Measurements from ENCODE around the gene SAMD13. TPM values are rescaled to one million over a fixed set of nuclear protein-coding genes. Genes with fewer than 3 reads are reported as not detected.

SAMD13 gene
- total RNA-seq, 1 donor from 2014 or later, result 0.93 TPM

GRCh38 chr1:84307398-84307797 is 5.9 kb downstream of the SAMD13 start:
- no peak overlapping the region for H3K9ac ChIP-seq (ENCODE audit: low read length)
- H3K4me1 ChIP-seq (ENCODE audit: insufficient read depth, low read length), result peaks cover 5% of the 10 kb centered on the region
- no peak for TF ChIP-seq EZH2 (IDR thresholded peaks at IDR 0.05; ENCODE audit: insufficient read depth, low read length)
- no peak for TF ChIP-seq CTCF (IDR thresholded peaks at IDR 0.05; ENCODE audit: insufficient read depth, low read depth, low read length)
- no peak overlapping the region for H2AFZ ChIP-seq (ENCODE audit: low read depth, low read length)
- no peaks in the 10 kb centered on the region for H3K36me3 Mint-ChIP-seq (ENCODE audit: low read depth, unreplicated experiment)
- no peaks in the 10 kb centered on the region for H3K36me3 ChIP-seq (ENCODE audit: insufficient read depth, low read length)
- H3K4me1 Mint-ChIP-seq (ENCODE audit: low read depth, unreplicated experiment), result peaks cover 14% of the 10 kb centered on the region
- no peak overlapping the region for H3K4me3 Mint-ChIP-seq (ENCODE audit: unreplicated experiment)
- no peaks in the 10 kb centered on the region for H4K20me1 ChIP-seq (ENCODE audit: insufficient read depth, low read length)
- no peak for FAIRE-seq
- H3K9me3 Mint-ChIP-seq (ENCODE audit: unreplicated experiment), result peaks cover 2% of the 10 kb centered on the region
- no peaks in the 10 kb centered on the region for H3K9me3 ChIP-seq (ENCODE audit: insufficient read depth, low read depth, low read length)
- no peak overlapping the region for H3K27ac Mint-ChIP-seq (ENCODE audit: unreplicated experiment)
- H3K27me3 Mint-ChIP-seq (ENCODE audit: low read depth, unreplicated experiment), result no peaks in the 10 kb centered on the region
- no peak for DNase-seq (ENCODE audit: low read depth)
- H3K4me2 ChIP-seq (ENCODE audit: low read length), result no peak overlapping the region
- H3K79me2 ChIP-seq (ENCODE audit: insufficient read depth, low read length), result no peaks in the 10 kb centered on the region
- H3K27me3 ChIP-seq (ENCODE audit: insufficient read depth, low read length), result no peaks in the 10 kb centered on the region
- H3K27ac ChIP-seq (ENCODE audit: low read depth, low read length), result no peak overlapping the region
- no peak overlapping the region for H3K4me3 ChIP-seq (ENCODE audit: insufficient read depth, low read depth, low read length)

GRCh38 chr1:84311296-84311695 is 9.8 kb downstream of the SAMD13 start:
- H3K4me3 ChIP-seq (ENCODE audit: insufficient read depth, low read depth, low read length), result no peak overlapping the region
- no peak for FAIRE-seq
- H3K4me1 Mint-ChIP-seq (ENCODE audit: low read depth, unreplicated experiment), result no peaks in the 10 kb centered on the region
- no peaks in the 10 kb centered on the region for H3K36me3 ChIP-seq (ENCODE audit: insufficient read depth, low read length)
- H3K4me3 Mint-ChIP-seq (ENCODE audit: unreplicated experiment), result no peak overlapping the region
- H3K4me2 ChIP-seq (ENCODE audit: low read length), result no peak overlapping the region
- H3K27me3 ChIP-seq (ENCODE audit: insufficient read depth, low read length), result no peaks in the 10 kb centered on the region
- no peak overlapping the region for H3K27ac ChIP-seq (ENCODE audit: low read depth, low read length)
- H2AFZ ChIP-seq (ENCODE audit: low read depth, low read length), result no peak overlapping the region
- DNase-seq (ENCODE audit: low read depth), result no peak
- no peak overlapping the region for H3K9ac ChIP-seq (ENCODE audit: low read length)
- no peaks in the 10 kb centered on the region for H3K27me3 Mint-ChIP-seq (ENCODE audit: low read depth, unreplicated experiment)
- H3K9me3 ChIP-seq (ENCODE audit: insufficient read depth, low read depth, low read length), result no peaks in the 10 kb centered on the region
- TF ChIP-seq EZH2 (IDR thresholded peaks at IDR 0.05; ENCODE audit: insufficient read depth, low read length), result no peak
- no peak for TF ChIP-seq CTCF (IDR thresholded peaks at IDR 0.05; ENCODE audit: insufficient read depth, low read depth, low read length)
- H3K27ac Mint-ChIP-seq (ENCODE audit: unreplicated experiment), result no peak overlapping the region
- H3K79me2 ChIP-seq (ENCODE audit: insufficient read depth, low read length), result no peaks in the 10 kb centered on the region
- no peaks in the 10 kb centered on the region for H3K4me1 ChIP-seq (ENCODE audit: insufficient read depth, low read length)
- H4K20me1 ChIP-seq (ENCODE audit: insufficient read depth, low read length), result no peaks in the 10 kb centered on the region
- peaks cover 2% of the 10 kb centered on the region for H3K9me3 Mint-ChIP-seq (ENCODE audit: unreplicated experiment)
- no peaks in the 10 kb centered on the region for H3K36me3 Mint-ChIP-seq (ENCODE audit: low read depth, unreplicated experiment)

GRCh38 chr1:84319662-84320061 is 18.2 kb downstream of the SAMD13 start:
- no peak for TF ChIP-seq CTCF (IDR thresholded peaks at IDR 0.05; ENCODE audit: insufficient read depth, low read depth, low read length)
- no peak for TF ChIP-seq EZH2 (IDR thresholded peaks at IDR 0.05; ENCODE audit: insufficient read depth, low read length)
- Mint-ChIP-seq H3K36me3 (ENCODE audit: low read depth, unreplicated experiment) (no peaks in the 10 kb centered on the region), H3K4me1 (ENCODE audit: low read depth, unreplicated experiment) (no peaks in the 10 kb centered on the region), H3K4me3 (ENCODE audit: unreplicated experiment) (no peak overlapping the region), H3K27me3 (ENCODE audit: low read depth, unreplicated experiment) (no peaks in the 10 kb centered on the region), H3K9me3 (ENCODE audit: unreplicated experiment) (no peaks in the 10 kb centered on the region), H3K27ac (ENCODE audit: unreplicated experiment) (no peak overlapping the region)
- Histone ChIP-seq H4K20me1 (ENCODE audit: insufficient read depth, low read length) (no peaks in the 10 kb centered on the region), H3K4me2 (ENCODE audit: low read length) (no peak overlapping the region), H3K27me3 (ENCODE audit: insufficient read depth, low read length) (no peaks in the 10 kb centered on the region), H3K36me3 (ENCODE audit: insufficient read depth, low read length) (no peaks in the 10 kb centered on the region), H3K4me3 (ENCODE audit: insufficient read depth, low read depth, low read length) (no peak overlapping the region), H3K9ac (ENCODE audit: low read length) (no peak overlapping the region), H3K9me3 (ENCODE audit: insufficient read depth, low read depth, low read length) (no peaks in the 10 kb centered on the region), H2AFZ (ENCODE audit: low read depth, low read length) (no peak overlapping the region), H3K4me1 (ENCODE audit: insufficient read depth, low read length) (no peaks in the 10 kb centered on the region), H3K27ac (ENCODE audit: low read depth, low read length) (no peak overlapping the region), H3K79me2 (ENCODE audit: insufficient read depth, low read length) (no peaks in the 10 kb centered on the region)
- DNase-seq (ENCODE audit: low read depth), result no peak
- no peak for FAIRE-seq
